CD4-positive, alpha-beta T cell (primary cell): ENCODE data around the gene SPATA2L. TPM values are rescaled to one million over a fixed set of nuclear protein-coding genes. Genes with fewer than 3 reads are reported as not detected.

Source experiments
- ATAC-seq: fragments of 200-7000 bp; cut with Tn5 transposase; one replicate; pipeline ENCODE4 v1.10.0; 2022; ENCODE audit warnings: mild to moderate bottlenecking; ENCODE audit not compliant: poor library complexity
- CTCF ChIA-PET: fragments of 350-600 bp; sonication (Branson Sonifier 250); formaldehyde crosslinking; loops from one replicate; lab custom pipeline; 2021; ENCODE audit warnings: antibody characterized with exemption, inconsistent platforms; lab: Charles Lee
- POLR2A ChIA-PET: fragments of 350-600 bp; sonication (Branson Sonifier 250); formaldehyde crosslinking; loops from one replicate; lab custom pipeline; 2021; ENCODE audit warnings: antibody characterized with exemption, inconsistent platforms; lab: Charles Lee
- DNase-seq, 14 experiments: peaks; one replicate each; pipeline ENCODE4 v3.0.0-alpha.2; 2013 to 2020; ENCODE audit warnings: mixed read lengths in 2 of 14
- H3K27ac ChIP-seq, 2 donors: one replicate each; pipeline versions ENCODE4 v1.5.1 to v1.7.0; 2013; ENCODE audit warnings: low read length in 2 of 2, low read depth in 1 of 2, mild to moderate bottlenecking in 1 of 2
- H3K27me3 ChIP-seq, 2 experiments: 1 replicate in 1 of 2; 2 replicates in 1 of 2; pipeline versions ENCODE4 v1.6.1 to v1.7.0; 2013; ENCODE audit warnings: low read length in 2 of 2, control low read depth in 1 of 2, mild to moderate bottlenecking in 1 of 2, moderate library complexity in 1 of 2; ENCODE audit not compliant: insufficient read depth in 2 of 2, control insufficient read depth in 1 of 2
- H3K36me3 ChIP-seq: one replicate; pipeline ENCODE4 v1.6.1; 2013; ENCODE audit warnings: low read length, control low read depth; ENCODE audit not compliant: insufficient read depth
- H3K4me1 ChIP-seq: one replicate; pipeline ENCODE4 v1.6.1; 2013; ENCODE audit warnings: low read length, control low read depth; ENCODE audit not compliant: insufficient read depth
- H3K4me3 ChIP-seq: one replicate; pipeline ENCODE4 v1.5.1; 2013; ENCODE audit warnings: mild to moderate bottlenecking, low read length, moderate library complexity
- H3K9me3 ChIP-seq, 2 experiments: 1 replicate in 1 of 2; 2 replicates in 1 of 2; pipeline versions ENCODE4 v1.6.1 to v1.7.0; 2013; ENCODE audit warnings: low read length in 2 of 2, mild to moderate bottlenecking in 2 of 2, control low read depth in 1 of 2, moderate library complexity in 1 of 2; ENCODE audit not compliant: control insufficient read depth in 1 of 2, insufficient read depth in 1 of 2
- H3K27ac Mint-ChIP-seq: one replicate; pipeline ENCODE4 v1.8.0; 2020; ENCODE audit warnings: mixed read lengths
- H3K27me3 Mint-ChIP-seq: one replicate; pipeline ENCODE4 v1.8.0; 2021; ENCODE audit warnings: mixed read lengths
- H3K36me3 Mint-ChIP-seq: one replicate; pipeline ENCODE4 v1.8.0; 2021; ENCODE audit warnings: low read depth, mixed read lengths
- H3K4me1 Mint-ChIP-seq: one replicate; pipeline ENCODE4 v1.8.0; 2021; ENCODE audit warnings: low read depth, mixed read lengths
- H3K4me3 Mint-ChIP-seq: one replicate; pipeline ENCODE4 v1.8.0; 2020; ENCODE audit warnings: mild to moderate bottlenecking, mixed read lengths
- H3K9me3 Mint-ChIP-seq: one replicate; pipeline ENCODE4 v1.8.0; 2020; ENCODE audit warnings: mixed read lengths
- CTCF ChIP-seq: fragments of 200-600 bp; IDR thresholded peaks from one replicate; pipeline ENCODE4 v1.8.0; 2022; ENCODE audit warnings: antibody characterized with exemption, mild to moderate bottlenecking
- intact Hi-C, 2 experiments: fragments of 100-400 bp; cut with DNase I in 1 of 2; cut with micrococcal nuclease in 1 of 2; formaldehyde crosslinking; loops; one replicate each; pipeline versions ENCODE4 v1.15.1 to v1.9.0; 2023 to 2025; cut with DNase I, micrococcal nuclease
- total RNA-seq, 174 experiments: library from RNA in 2 of 174; stranded (reverse) in 2 of 174; gene quantifications; one replicate each; pipeline ENCODE4 v1.2.3 and lab custom pipeline; 2021 to 2026

Gene SPATA2L
- total RNA-seq, 2 experiments from 2014 or later = 26.1 to 28.3 TPM

GRCh38 chr16:89653656-89654295, 47.7 kb downstream of the SPATA2L start:
- H3K27ac ChIP-seq = no peak overlapping the region
- ChIA-PET CTCF (no interaction called here), POLR2A (no interaction called here)
- H3K4me3 ChIP-seq = no peak overlapping the region
- peaks cover 23% of the 10 kb centered on the region for H3K4me1 ChIP-seq
- intact Hi-C loops = no loop called here
- DNase-seq (no peak), ATAC-seq (no peak)
- TF ChIP-seq CTCF = no peak
- H3K27me3 ChIP-seq = no peaks in the 10 kb centered on the region
- Mint-ChIP-seq H3K36me3 (peaks cover 42% of the 10 kb centered on the region), H3K4me3 (peak overlapping the region; percentile 71), H3K27me3 (no peaks in the 10 kb centered on the region), H3K9me3 (no peaks in the 10 kb centered on the region), H3K27ac (peak overlapping the region; percentile 53), H3K4me1 (peaks cover 32% of the 10 kb centered on the region)
- no peaks in the 10 kb centered on the region for H3K9me3 ChIP-seq
- peaks cover 25% of the 10 kb centered on the region for H3K36me3 ChIP-seq

GRCh38 chr16:89651584-89651983, 49.9 kb downstream of the SPATA2L start:
- no peaks in the 10 kb centered on the region for H3K9me3 Mint-ChIP-seq
- Histone ChIP-seq H3K27ac (no peak overlapping the region), H3K36me3 (peaks cover 38% of the 10 kb centered on the region), H3K4me3 (no peak overlapping the region), H3K27me3 (no peaks in the 10 kb centered on the region), H3K9me3 (no peaks in the 10 kb centered on the region), H3K4me1 (peaks cover 8% of the 10 kb centered on the region)
- no peak for ATAC-seq
- H3K27me3 Mint-ChIP-seq = no peaks in the 10 kb centered on the region
- CTCF ChIA-PET = no interaction called here
- H3K36me3 Mint-ChIP-seq = peaks cover 38% of the 10 kb centered on the region
- DNase-seq = no peak
- POLR2A ChIA-PET = no interaction called here
- no peak for TF ChIP-seq CTCF
- H3K4me1 Mint-ChIP-seq = peaks cover 23% of the 10 kb centered on the region
- H3K27ac Mint-ChIP-seq = no peak overlapping the region
- intact Hi-C loops = no loop called here
- no peak overlapping the region for H3K4me3 Mint-ChIP-seq

- Mint-ChIP-seq H3K27ac (no peak overlapping the region), H3K36me3 (peaks cover 60% of the 10 kb centered on the region), H3K27me3 (no peaks in the 10 kb centered on the region), H3K4me3 (no peak overlapping the region), H3K9me3 (no peaks in the 10 kb centered on the region), H3K4me1 (no peaks in the 10 kb centered on the region)
- intact Hi-C loops = loop anchor here in 1 of 2 experiments (10.0 kb wide), 1 partner anchor 312 kb away; no protein-coding TSS in a partner anchor
- Histone ChIP-seq H3K27me3 (no peaks in the 10 kb centered on the region), H3K9me3 (no peaks in the 10 kb centered on the region), H3K27ac (no peak overlapping the region), H3K4me1 (no peaks in the 10 kb centered on the region), H3K36me3 (peaks cover 48% of the 10 kb centered on the region), H3K4me3 (no peak overlapping the region)
- ChIA-PET POLR2A (no interaction called here), CTCF (no interaction called here)
- ATAC-seq (no peak), DNase-seq (peak in 1 of 14 experiments; percentile 23)
- no peak for TF ChIP-seq CTCF
Observed at GRCh38 chr16:89646906-89647305, 54.6 kb downstream of the SPATA2L start.

Other genes with a start within 250 kb of the SPATA2L start
- gene ANKRD11, start 211.1 kb downstream of the SPATA2L start, total RNA-seq = 100 to 1,000 TPM; 200 to 211 TPM
- gene SPG7, start 193.3 kb downstream of the SPATA2L start, total RNA-seq = 100 to 1,000 TPM; 163 to 167 TPM
- gene RPL13, start 141.0 kb downstream of the SPATA2L start, total RNA-seq = 1,000 to 10,000 TPM; 4,971 to 5,051 TPM
- 1 to 10 TPM; 1.0 to 1.3 TPM for gene CPNE7, start 125.9 kb downstream of the SPATA2L start, total RNA-seq
- not detected for gene DPEP1, start 88.1 kb downstream of the SPATA2L start, total RNA-seq
- gene CHMP1A, start 44.0 kb downstream of the SPATA2L start, total RNA-seq = 10 to 100 TPM; 54.7 to 55.9 TPM
- 1 to 10 TPM; 4.4 to 7.1 TPM for gene SPATA33, start 43.9 kb downstream of the SPATA2L start, total RNA-seq
- 10 to 100 TPM; 58.9 to 62.8 TPM for gene CDK10, start 15.0 kb downstream of the SPATA2L start, total RNA-seq
- 10 to 100 TPM; 18.5 to 21.8 TPM for gene VPS9D1, start 19.2 kb upstream of the SPATA2L start, total RNA-seq
- 100 to 1,000 TPM; 127 to 137 TPM for gene ZNF276, start 19.8 kb upstream of the SPATA2L start, total RNA-seq
- gene FANCA, start 114.9 kb upstream of the SPATA2L start, total RNA-seq = 1 to 10 TPM; 4.1 to 5.0 TPM
- gene SPIRE2, start 126.8 kb upstream of the SPATA2L start, total RNA-seq = 1 to 10 TPM; 1.1 TPM
- 100 to 1,000 TPM; 306 to 307 TPM for gene TCF25, start 171.9 kb upstream of the SPATA2L start, total RNA-seq
- gene MC1R, start 217.2 kb upstream of the SPATA2L start, total RNA-seq = 1 to 10 TPM; 6.7 to 6.9 TPM
- gene TUBB3, start 221.6 kb upstream of the SPATA2L start, total RNA-seq = under 1 TPM; 0.78 to 0.88 TPM
- 10 to 100 TPM; 30.7 to 36.3 TPM for gene DEF8, start 247.1 kb upstream of the SPATA2L start, total RNA-seq